Measurements from ENCODE around the gene HK1. TPM values are rescaled to one million over a fixed set of nuclear protein-coding genes. Genes with fewer than 3 reads are reported as not detected.

HK1 gene
- total RNA-seq, 1 donor from 2014 or later, result 182 TPM

- Histone ChIP-seq H3K4me3 (ENCODE audit: low read depth, low read length) (no peak overlapping the region), H3K27me3 (ENCODE audit: control insufficient read depth, insufficient read depth, low read length) (no peaks in the 10 kb centered on the region), H3K36me3 (ENCODE audit: control insufficient read depth, insufficient read depth, low read length) (peaks cover 16% of the 10 kb centered on the region)
- DNase-seq (ENCODE audit: low read depth) (peak; percentile 99), FAIRE-seq (peak; percentile 95)
- TF ChIP-seq CTCF (IDR thresholded peaks at IDR 0.05; ENCODE audit: insufficient read depth, low read length, severe bottlenecking), result peak; percentile 3
Measured at GRCh38 chr10:69348816-69349541, 70.7 kb downstream of the HK1 start.

GRCh38 chr10:69349542-69349888, 71.2 kb downstream of the HK1 start:
- FAIRE-seq (no peak), DNase-seq (ENCODE audit: low read depth) (no peak)
- no peak for TF ChIP-seq CTCF (IDR thresholded peaks at IDR 0.05; ENCODE audit: insufficient read depth, low read length, severe bottlenecking)
- H3K27me3 ChIP-seq (ENCODE audit: control insufficient read depth, insufficient read depth, low read length), result no peaks in the 10 kb centered on the region
- peaks cover 16% of the 10 kb centered on the region for H3K36me3 ChIP-seq (ENCODE audit: control insufficient read depth, insufficient read depth, low read length)
- H3K4me3 ChIP-seq (ENCODE audit: low read depth, low read length), result no peak overlapping the region

- no peak for DNase-seq (ENCODE audit: low read depth)
- TF ChIP-seq CTCF (IDR thresholded peaks at IDR 0.05; ENCODE audit: insufficient read depth, low read length, severe bottlenecking), result no peak
- H3K27me3 ChIP-seq (ENCODE audit: control insufficient read depth, insufficient read depth, low read length), result no peaks in the 10 kb centered on the region
- peaks cover 10% of the 10 kb centered on the region for H3K36me3 ChIP-seq (ENCODE audit: control insufficient read depth, insufficient read depth, low read length)
- FAIRE-seq, result no peak
- no peak overlapping the region for H3K4me3 ChIP-seq (ENCODE audit: low read depth, low read length)
Measured at GRCh38 chr10:69351589-69351988, 73.3 kb downstream of the HK1 start.

- H3K27me3 ChIP-seq (ENCODE audit: control insufficient read depth, insufficient read depth, low read length), result no peaks in the 10 kb centered on the region
- FAIRE-seq (no peak), DNase-seq (ENCODE audit: low read depth) (peak; percentile 51)
- TF ChIP-seq CTCF (IDR thresholded peaks at IDR 0.05; ENCODE audit: insufficient read depth, low read length, severe bottlenecking), result no peak
- no peak overlapping the region for H3K4me3 ChIP-seq (ENCODE audit: low read depth, low read length)
- peaks cover 9% of the 10 kb centered on the region for H3K36me3 ChIP-seq (ENCODE audit: control insufficient read depth, insufficient read depth, low read length)
Measured at GRCh38 chr10:69352569-69353264, 74.4 kb downstream of the HK1 start.

- no peak for DNase-seq (ENCODE audit: low read depth)
- FAIRE-seq, result no peak
- TF ChIP-seq CTCF (IDR thresholded peaks at IDR 0.05; ENCODE audit: insufficient read depth, low read length, severe bottlenecking), result no peak
- H3K4me3 ChIP-seq (ENCODE audit: low read depth, low read length), result no peak overlapping the region
- H3K36me3 ChIP-seq (ENCODE audit: control insufficient read depth, insufficient read depth, low read length), result peaks cover 9% of the 10 kb centered on the region
- H3K27me3 ChIP-seq (ENCODE audit: control insufficient read depth, insufficient read depth, low read length), result no peaks in the 10 kb centered on the region
Measured at GRCh38 chr10:69353977-69354635, 75.8 kb downstream of the HK1 start.
